GM08714 (cell line): ENCODE results near the gene MCUR1.
"Not testable (repeated sequence)": the region's sequence is repeated elsewhere in the genome, so short reads cannot be mapped to it uniquely, and the experiment has no call there.

Experiments used
- H3K4me3 ChIP-seq: fragments of 200-500 bp; sonication (Bioruptor generic); 2 replicates; pipeline ENCODE4 v1.5.1; 2014; ENCODE audit warnings: mild to moderate bottlenecking, low read length, inconsistent platforms
- ZNF274 ChIP-seq: IDR thresholded peaks from 2 replicates; pipeline ENCODE4 v1.6.1; 2012; ENCODE audit warnings: mild to moderate bottlenecking, low read depth, low read length

Gene MCUR1

GRCh38 chr6:13814176-13814937 lies at the start of gene MCUR1:
Gene MCUR1, minus strand, starts transcription at chr6:13814557. Its CDS starts 128 bp downstream, at chr6:13814429.
- H3K4me3 ChIP-seq: peak within 1 kb of the TSS; percentile 89
- TF ChIP-seq ZNF274: no peak

GRCh38 chr6:13863699-13864155 lies 49.4 kb upstream of the MCUR1 start:
- no peak overlapping the region for H3K4me3 ChIP-seq
- TF ChIP-seq ZNF274: no peak

- not testable (repeated sequence) for H3K4me3 ChIP-seq
These were observed 46.3 kb upstream of the MCUR1 start for GRCh38 chr6:13860556-13861185.

- H3K4me3 ChIP-seq: no peak overlapping the region; the same call in 1 of the 2 replicates
- no peak for TF ChIP-seq ZNF274
These were observed 45.7 kb upstream of the MCUR1 start for GRCh38 chr6:13859871-13860555.

GRCh38 chr6:13854716-13855250 lies 40.4 kb upstream of the MCUR1 start:
- H3K4me3 ChIP-seq: no peak overlapping the region
- no peak for TF ChIP-seq ZNF274

GRCh38 chr6:13853871-13854270 lies 39.5 kb upstream of the MCUR1 start:
- no peak overlapping the region for H3K4me3 ChIP-seq
- TF ChIP-seq ZNF274: no peak

GRCh38 chr6:13851803-13852202 lies 37.4 kb upstream of the MCUR1 start:
- no peak for TF ChIP-seq ZNF274
- H3K4me3 ChIP-seq: no peak overlapping the region

- H3K4me3 ChIP-seq: no peak overlapping the region
- TF ChIP-seq ZNF274: no peak
These were observed 37.0 kb upstream of the MCUR1 start for GRCh38 chr6:13851330-13851729.

GRCh38 chr6:13850690-13851089 lies 36.3 kb upstream of the MCUR1 start:
- H3K4me3 ChIP-seq: not testable (repeated sequence)

- no peak overlapping the region for H3K4me3 ChIP-seq
- no peak for TF ChIP-seq ZNF274
These were observed 34.3 kb upstream of the MCUR1 start for GRCh38 chr6:13848522-13849150.

GRCh38 chr6:13847326-13848050 lies 33.1 kb upstream of the MCUR1 start:
- no peak overlapping the region for H3K4me3 ChIP-seq
- no peak for TF ChIP-seq ZNF274

- H3K4me3 ChIP-seq: no peak overlapping the region
- no peak for TF ChIP-seq ZNF274
These were observed 32.5 kb upstream of the MCUR1 start for GRCh38 chr6:13846841-13847240.

- no peak for TF ChIP-seq ZNF274
- no peak overlapping the region for H3K4me3 ChIP-seq
These were observed 27.6 kb upstream of the MCUR1 start for GRCh38 chr6:13841936-13842335.

- TF ChIP-seq ZNF274: no peak
- H3K4me3 ChIP-seq: no peak overlapping the region
These were observed 24.3 kb upstream of the MCUR1 start for GRCh38 chr6:13838616-13839015.
